GDM1 (cell line): Measurements from ENCODE around the gene UBAC1.
A peak's percentile ranks its signal among the peaks of the same experiment; 100 is the strongest.

ENCODE experiments used
- DNase-seq: peaks from one replicate; lab custom pipeline; 2025; lab: John Stamatoyannopoulos, UW

Gene UBAC1, protein sequence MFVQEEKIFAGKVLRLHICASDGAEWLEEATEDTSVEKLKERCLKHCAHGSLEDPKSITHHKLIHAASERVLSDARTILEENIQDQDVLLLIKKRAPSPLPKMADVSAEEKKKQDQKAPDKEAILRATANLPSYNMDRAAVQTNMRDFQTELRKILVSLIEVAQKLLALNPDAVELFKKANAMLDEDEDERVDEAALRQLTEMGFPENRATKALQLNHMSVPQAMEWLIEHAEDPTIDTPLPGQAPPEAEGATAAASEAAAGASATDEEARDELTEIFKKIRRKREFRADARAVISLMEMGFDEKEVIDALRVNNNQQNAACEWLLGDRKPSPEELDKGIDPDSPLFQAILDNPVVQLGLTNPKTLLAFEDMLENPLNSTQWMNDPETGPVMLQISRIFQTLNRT

DNA sequence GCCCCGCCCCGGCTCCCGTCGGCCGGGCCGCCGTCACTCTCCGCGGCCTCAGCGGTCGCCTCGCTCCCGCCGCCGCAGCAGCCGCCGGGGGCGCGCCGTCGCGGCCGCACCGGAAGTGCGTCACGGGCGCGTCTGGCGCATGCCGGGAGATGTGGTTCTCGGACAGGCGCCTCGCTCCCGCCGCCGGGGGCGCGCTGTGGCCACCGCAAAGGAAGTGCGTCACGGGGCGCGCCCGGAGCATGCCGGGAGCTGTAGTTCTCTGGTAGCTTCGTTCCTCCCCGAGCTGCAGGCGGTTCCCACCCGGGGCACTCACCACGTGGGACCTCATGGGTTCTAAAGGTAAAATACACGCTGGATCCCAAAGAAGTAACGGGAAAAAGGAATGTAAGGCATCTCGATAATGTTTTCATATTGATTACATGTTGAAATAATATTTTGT, at the start of gene UBAC1:
TSS of gene UBAC1 (minus strand) at position 97 of the 439 bp plus-strand sequence. CDS start 211 bp downstream, outside the sequence.
- peak; percentile 95 for DNase-seq

- DNase-seq = no peak
Measured at GRCh38 chr9:136010615-136011361, 49.6 kb upstream of the UBAC1 start.

- DNase-seq = no peak
Measured at GRCh38 chr9:136010176-136010575, 49.0 kb upstream of the UBAC1 start.

- DNase-seq = no peak
Measured at GRCh38 chr9:136009516-136009915, 48.3 kb upstream of the UBAC1 start.

DNA sequence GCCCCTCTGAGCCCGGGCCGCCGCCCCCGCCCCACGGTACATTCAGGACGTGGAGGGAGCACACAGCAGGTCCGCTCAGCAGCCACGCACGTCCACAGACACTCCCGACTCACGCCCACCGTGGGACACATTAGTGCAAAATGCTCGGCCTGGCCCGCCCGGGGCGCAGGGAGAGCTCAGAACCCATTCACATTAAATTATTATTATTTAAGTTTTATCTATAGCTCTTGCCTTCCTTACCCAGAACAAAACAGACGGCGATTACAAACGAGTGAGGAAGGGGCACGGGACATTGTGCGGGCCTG, 47.5 kb upstream of the UBAC1 start:
- no peak for DNase-seq

GRCh38 chr9:136007934-136008692, 46.9 kb upstream of the UBAC1 start:
- DNase-seq = no peak

- no peak for DNase-seq
Measured at GRCh38 chr9:136007276-136007933, 46.2 kb upstream of the UBAC1 start.

DNA sequence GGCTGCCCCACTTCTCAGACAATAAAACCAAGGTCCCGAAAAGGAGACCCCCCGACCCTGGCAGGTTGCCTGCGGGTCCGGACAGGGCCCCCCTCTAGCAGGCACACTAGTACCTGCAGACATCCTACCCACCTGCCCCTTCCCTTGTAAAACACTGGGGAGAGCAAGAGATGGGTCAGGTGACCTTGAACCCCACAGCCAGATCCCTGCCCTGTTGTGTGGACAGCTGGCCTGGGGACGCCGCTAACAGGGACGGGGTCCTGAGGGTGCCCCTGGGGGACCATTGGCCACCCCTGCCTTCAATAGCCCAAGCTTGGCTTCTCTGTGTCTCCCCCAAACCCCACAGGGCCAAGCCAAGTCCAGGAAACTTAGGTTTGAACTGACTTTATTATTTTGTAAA, 45.0 kb upstream of the UBAC1 start:
- DNase-seq = no peak

- no peak for DNase-seq
Measured at GRCh38 chr9:136004712-136005111, 43.5 kb upstream of the UBAC1 start.

DNA sequence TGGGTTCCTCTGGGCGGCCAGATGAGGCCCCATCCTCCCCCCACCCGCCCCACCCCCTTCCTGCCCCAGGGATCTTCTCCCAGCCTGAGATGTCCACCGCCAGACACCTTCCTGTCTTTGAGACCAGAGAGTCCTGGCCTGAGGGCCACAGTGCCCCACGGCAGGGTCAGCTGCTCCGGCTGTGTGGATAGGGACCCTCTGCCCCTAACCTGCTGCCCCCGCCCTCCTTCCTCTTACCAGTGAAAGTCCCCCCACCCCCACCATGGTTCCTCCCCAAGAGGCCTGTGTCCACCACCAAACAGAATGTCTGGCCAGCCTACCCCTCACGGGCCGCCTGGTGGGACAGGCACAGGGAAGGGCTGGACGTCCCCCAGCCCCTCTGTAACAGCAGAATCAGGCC, 43.0 kb upstream of the UBAC1 start:
- no peak for DNase-seq

DNA sequence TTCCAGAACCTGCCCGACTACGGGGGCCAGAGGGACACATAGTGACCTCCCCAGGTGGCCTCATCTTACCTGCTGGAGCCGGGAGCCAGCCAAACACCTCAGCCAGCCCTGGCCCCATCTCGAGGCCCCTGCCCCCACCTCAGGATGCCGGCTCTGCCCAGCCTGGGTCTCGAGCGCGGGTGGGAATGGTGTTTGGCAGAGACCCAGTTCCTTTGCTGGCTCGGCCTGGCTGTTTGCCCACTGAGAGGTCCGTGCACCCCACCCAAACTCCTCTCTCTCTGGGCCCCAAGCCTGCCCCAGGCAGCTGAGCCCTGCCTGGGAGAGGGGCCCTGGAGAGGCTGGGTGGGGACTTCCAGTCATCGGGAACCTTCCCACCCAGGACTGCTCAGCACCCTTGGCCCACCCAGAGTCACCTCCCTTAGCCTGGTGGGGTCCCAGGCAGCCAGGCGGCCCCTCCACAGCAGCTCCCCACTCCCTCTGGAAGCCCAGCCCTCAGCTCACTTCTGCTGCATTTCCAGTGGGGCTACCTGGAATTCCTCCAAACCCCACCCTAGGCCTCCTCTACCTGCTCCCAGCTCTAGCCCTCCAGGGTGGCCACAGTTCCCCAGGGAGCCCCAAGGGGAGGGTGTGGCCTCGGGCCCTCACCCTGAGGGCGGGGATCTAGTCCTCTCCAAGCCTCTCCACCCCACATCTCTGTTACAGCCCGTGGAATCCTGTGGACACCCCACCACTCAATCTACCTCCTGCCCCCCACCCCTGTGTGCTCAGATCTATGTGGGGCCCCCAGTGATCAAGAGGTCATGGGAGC, 42.4 kb upstream of the UBAC1 start:
- no peak for DNase-seq

GRCh38 chr9:136002881-136003280, 41.7 kb upstream of the UBAC1 start:
- DNase-seq = no peak

- DNase-seq = no peak
Measured at GRCh38 chr9:136002215-136002614, 41.0 kb upstream of the UBAC1 start.

GRCh38 chr9:136001231-136001630, 40.1 kb upstream of the UBAC1 start:
- DNase-seq = no peak

DNA sequence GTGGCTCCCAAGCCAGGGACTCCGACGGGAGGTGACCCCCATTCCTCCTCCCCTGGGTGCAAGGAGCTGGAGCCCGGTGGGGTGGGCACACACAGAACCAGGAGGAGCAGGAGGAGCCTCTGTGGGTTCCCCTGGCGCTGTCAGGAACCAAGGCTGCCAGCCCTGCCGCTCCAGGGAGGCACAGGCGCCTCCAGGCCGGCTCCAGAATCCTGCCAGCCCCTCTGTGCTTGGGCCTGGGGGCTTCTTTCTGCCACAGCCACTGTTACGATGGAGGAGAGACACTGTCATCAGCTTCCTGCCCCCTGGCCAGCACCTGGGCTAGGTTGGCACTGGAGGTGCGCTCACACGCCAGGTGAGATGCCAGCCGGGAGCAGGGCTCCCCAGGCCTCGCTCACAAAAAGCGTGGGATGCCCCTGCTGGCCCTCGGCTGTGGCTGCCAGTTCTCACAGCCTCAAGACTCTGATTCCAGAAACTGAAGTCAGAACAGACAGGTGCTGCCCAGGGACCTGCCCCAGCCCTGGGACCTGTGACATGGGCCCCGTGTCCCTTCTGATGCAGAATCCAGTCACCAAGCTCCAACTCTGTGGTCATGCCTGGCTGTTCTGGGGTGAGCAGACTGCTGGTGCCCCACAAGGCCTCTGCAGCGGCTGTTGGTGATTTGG, 37.4 kb upstream of the UBAC1 start:
- DNase-seq = no peak

- DNase-seq = no peak
Measured at GRCh38 chr9:135998016-135998380, 36.8 kb upstream of the UBAC1 start.

GRCh38 chr9:135997090-135998015, 36.2 kb upstream of the UBAC1 start:
- DNase-seq = no peak

DNA sequence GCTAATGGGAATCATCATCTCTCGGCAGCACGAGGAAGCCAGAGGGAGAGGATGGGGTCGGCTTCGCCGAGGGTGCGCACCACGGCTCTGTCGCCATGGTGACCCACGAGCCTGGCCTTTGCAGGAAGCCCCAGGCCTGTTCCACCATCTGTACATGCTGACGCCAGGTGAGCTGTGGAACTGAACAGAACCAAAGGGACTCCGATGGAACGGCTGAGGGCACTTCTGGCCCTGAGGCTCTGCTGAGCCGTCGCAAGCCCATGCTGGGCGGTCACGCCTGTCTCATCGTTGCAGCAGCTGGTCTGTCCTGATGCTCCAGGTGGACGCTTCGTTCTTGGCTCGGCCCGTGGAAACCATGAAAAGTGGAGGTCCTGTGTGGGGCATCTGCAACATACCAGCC, 34.6 kb upstream of the UBAC1 start:
- DNase-seq = no peak

DNA sequence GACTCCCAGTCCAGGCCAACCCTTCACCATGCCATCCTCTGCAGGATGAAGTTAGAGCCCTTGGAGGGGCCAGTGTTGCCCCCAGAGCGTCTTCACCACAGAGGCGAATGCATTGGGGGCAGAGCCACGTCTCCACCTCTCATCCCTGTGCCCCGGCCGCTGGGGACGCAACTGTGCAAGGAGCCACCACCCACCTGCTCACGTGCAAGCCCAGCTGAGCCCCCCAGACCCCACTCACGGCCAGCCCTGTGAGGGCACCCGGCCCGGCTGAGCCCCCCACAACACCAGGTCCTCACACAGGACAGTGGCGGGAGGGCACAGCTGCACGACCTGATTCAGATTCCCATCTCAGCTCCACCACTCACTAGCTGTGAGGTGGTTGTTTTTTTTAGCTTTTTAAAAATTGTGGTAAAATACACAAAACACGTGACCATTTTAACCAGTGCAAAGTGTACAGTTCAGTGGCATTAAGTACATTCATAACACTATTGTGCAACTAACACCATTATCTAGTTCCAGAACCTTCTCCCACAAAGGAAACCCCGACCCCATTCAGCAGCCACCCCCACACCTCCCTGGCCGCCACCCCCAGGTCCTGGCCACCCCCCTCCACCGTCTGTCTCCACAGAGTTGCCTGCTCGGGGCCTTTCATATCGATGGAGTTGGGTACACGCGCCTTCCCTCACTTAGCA, 33.5 kb upstream of the UBAC1 start:
- no peak for DNase-seq
